SK-N-SH (cell line): ENCODE measurements around the gene TMEM116. TPM values are rescaled to one million over a fixed set of nuclear protein-coding genes. Genes with fewer than 3 reads are reported as not detected.

Experiments used
- CTCF ChIA-PET: fragments of 300-600, 350-600 bp; formaldehyde crosslinking; extraction: SDS; loops from one replicate; lab custom pipeline; 2021; lab: Yijun Ruan, JAX
- POLR2A ChIA-PET: fragments of 350-600 bp; sonication (Branson Sonifier 250); formaldehyde crosslinking; extraction: SDS; loops from one replicate; lab custom pipeline; 2020; ENCODE audit warnings: antibody characterized with exemption, inconsistent platforms; lab: Yijun Ruan, JAX
- DNase-seq: peaks from one replicate; pipeline ENCODE4 v3.0.0; 2012
- H2AFZ ChIP-seq: fragments of 200-600 bp; sonication (generic); 2 replicates; pipeline ENCODE4 v1.8.1; 2016; ENCODE audit warnings: antibody characterized with exemption, mild to moderate bottlenecking, low read depth
- H3F3A ChIP-seq: fragments of 200-600 bp; sonication (generic); replicated peaks from 2 replicates; pipeline ENCODE3; 2016; ENCODE audit warnings: antibody characterized with exemption, mild to moderate bottlenecking; ENCODE audit not compliant: insufficient read depth
- H3K27ac ChIP-seq, 2 experiments: fragments of 200-500 bp in 1 of 2; fragments of 200-600 bp in 1 of 2; sonication (Bioruptor generic) in 1 of 2; sonication (generic), shearing (Covaris generic) in 1 of 2; 2 replicates each; pipeline versions ENCODE4 v1.5.1 to v1.6.1; 2014 to 2016; ENCODE audit warnings: low read depth in 2 of 2, inconsistent platforms in 1 of 2, low read length in 1 of 2, mild to moderate bottlenecking in 1 of 2, mixed read lengths in 1 of 2
- H3K27me3 ChIP-seq: fragments of 200-600 bp; sonication (generic), shearing (Covaris generic); 2 replicates; pipeline ENCODE4 v1.6.1; 2016; ENCODE audit warnings: mixed run types; ENCODE audit not compliant: insufficient read depth
- H3K36me3 ChIP-seq, 2 experiments: fragments of 200-500 bp in 1 of 2; fragments of 200-600 bp in 1 of 2; sonication (Bioruptor generic) in 1 of 2; sonication (generic) in 1 of 2; replicated peaks in 1 of 2; 2 replicates each; pipeline versions ENCODE3 to v1.5.1; 2014 to 2016; ENCODE audit warnings: low read length in 1 of 2, mild to moderate bottlenecking in 1 of 2; ENCODE audit not compliant: insufficient read depth in 2 of 2, control insufficient read depth in 1 of 2
- H3K4me1 ChIP-seq, 2 experiments: fragments of 200-500 bp in 1 of 2; fragments of 200-600 bp in 1 of 2; sonication (Bioruptor generic) in 1 of 2; sonication (generic), shearing (Covaris generic) in 1 of 2; 2 replicates each; pipeline versions ENCODE4 v1.5.1 to v1.6.1; 2014 to 2016; ENCODE audit warnings: low read depth in 1 of 2, low read length in 1 of 2, mixed run types in 1 of 2; ENCODE audit not compliant: insufficient read depth in 2 of 2, control insufficient read depth in 1 of 2
- H3K4me2 ChIP-seq: fragments of 200-600 bp; sonication (generic), shearing (Covaris generic); 2 replicates; pipeline ENCODE4 v1.6.1; 2017; ENCODE audit warnings: mixed run types
- H3K4me3 ChIP-seq, 2 experiments: fragments of 200-500 bp in 1 of 2; fragments of 200-600 bp in 1 of 2; sonication (Bioruptor generic) in 1 of 2; sonication (generic), shearing (Covaris generic) in 1 of 2; 2 replicates each; pipeline versions ENCODE4 v1.5.1 to v1.8.1; 2014 to 2016; ENCODE audit warnings: low read depth in 2 of 2, inconsistent platforms in 1 of 2, low read length in 1 of 2, mild to moderate bottlenecking in 1 of 2, mixed read lengths in 1 of 2, moderate library complexity in 1 of 2
- H3K79me2 ChIP-seq: fragments of 200-600 bp; sonication (generic); 2 replicates; pipeline ENCODE4 v1.8.1; 2017; ENCODE audit warnings: mild to moderate bottlenecking; ENCODE audit not compliant: insufficient read depth
- H3K9ac ChIP-seq: fragments of 200-600 bp; sonication (generic); 2 replicates; pipeline ENCODE4 v1.6.1; 2017; ENCODE audit warnings: mixed run types
- H3K9me2 ChIP-seq: fragments of 200-600 bp; sonication (generic); 2 replicates; pipeline ENCODE4 v1.6.1; 2017; ENCODE audit warnings: mixed run types
- H3K9me3 ChIP-seq: fragments of 200-600 bp; sonication (generic); 2 replicates; pipeline ENCODE4 v1.6.1; 2017; ENCODE audit warnings: mixed run types, mild to moderate bottlenecking, moderate library complexity
- H4K20me1 ChIP-seq: fragments of 200-600 bp; sonication (generic); 2 replicates; pipeline ENCODE4 v1.6.1; 2017; ENCODE audit warnings: mild to moderate bottlenecking, mixed run types; ENCODE audit not compliant: insufficient read depth
- EP300 ChIP-seq, 2 experiments: IDR thresholded peaks; 2 replicates each; pipeline versions ENCODE4 v1.4.0 to v1.6.1; 2012; ENCODE audit warnings: borderline replicate concordance in 1 of 2, low read depth in 1 of 2, low read length in 1 of 2
- FOSL2 ChIP-seq: IDR thresholded peaks from 2 replicates; pipeline ENCODE4 v1.4.0; 2012; ENCODE audit warnings: low read depth, mild to moderate bottlenecking, moderate library complexity, borderline replicate concordance
- GABPA ChIP-seq: IDR thresholded peaks from 2 replicates; pipeline ENCODE4 v1.4.0; 2012; ENCODE audit warnings: low read depth, mild to moderate bottlenecking
- JUND ChIP-seq: IDR thresholded peaks from 2 replicates; pipeline ENCODE4 v1.4.0; 2012
- MEF2A ChIP-seq: IDR thresholded peaks from 2 replicates; pipeline ENCODE4 v1.4.0; 2012; ENCODE audit warnings: low read depth, borderline replicate concordance
- NFIC ChIP-seq: IDR thresholded peaks from 2 replicates; pipeline ENCODE4 v1.4.0; 2012; ENCODE audit warnings: borderline replicate concordance
- RAD21 ChIP-seq: IDR thresholded peaks from 2 replicates; pipeline ENCODE4 v1.6.1; 2012; ENCODE audit warnings: mild to moderate bottlenecking, low read length
- SIN3A ChIP-seq: IDR thresholded peaks from 2 replicates; pipeline ENCODE4 v1.6.1; 2012; ENCODE audit warnings: low read depth, mild to moderate bottlenecking, low read length, moderate library complexity, borderline replicate concordance
- TCF12 ChIP-seq: IDR thresholded peaks from 2 replicates; pipeline ENCODE4 v1.4.0; 2012
- TEAD4 ChIP-seq: IDR thresholded peaks from 2 replicates; pipeline ENCODE4 v1.4.0; 2012; ENCODE audit warnings: mild to moderate bottlenecking, borderline replicate concordance; ENCODE audit not compliant: insufficient read depth
- WGBS: methylation state at CpG from one replicate; pipeline ENCODE4 v1.1.6; 2017; ENCODE audit warnings: low lambda C conversion rate; 5-methylcytosine and 5-hydroxymethylcytosine counted together
- polyA plus RNA-seq, 3 experiments: library from polyadenylated mRNA; depleted of rRNA; stranded (reverse); fragments of >200 nt; gene quantifications; 2 replicates each; pipeline ENCODE4 v1.2.3, GENCODE V29; 2012
- TF ChIP-seq, protein P1 (sequence below): IDR thresholded peaks from 2 replicates; pipeline ENCODE4; 2012
- TF ChIP-seq, protein P2 (sequence below): IDR thresholded peaks from 2 replicates; pipeline ENCODE4 v1.4.0; 2012; ENCODE audit warnings: low read depth, borderline replicate concordance
- TF ChIP-seq, protein P3 (sequence below): fragments of 150-350 bp; IDR thresholded peaks from 2 replicates; pipeline ENCODE4 v1.6.1; 2016; ENCODE audit warnings: mild to moderate bottlenecking, low read depth, low read length
- TF ChIP-seq, protein P4 (sequence below): IDR thresholded peaks from 2 replicates; pipeline ENCODE4 v1.6.1; 2012; ENCODE audit warnings: mild to moderate bottlenecking, low read depth, low read length, moderate library complexity
- TF ChIP-seq, protein P5 (sequence below): IDR thresholded peaks from 2 replicates; pipeline ENCODE4 v1.4.0; 2012; ENCODE audit warnings: low read depth, borderline replicate concordance

The TMEM116 gene
- polyA plus RNA-seq, 1 of the 3 experiments (the other 2 are of a cell fraction): 7.9 TPM

DNA sequence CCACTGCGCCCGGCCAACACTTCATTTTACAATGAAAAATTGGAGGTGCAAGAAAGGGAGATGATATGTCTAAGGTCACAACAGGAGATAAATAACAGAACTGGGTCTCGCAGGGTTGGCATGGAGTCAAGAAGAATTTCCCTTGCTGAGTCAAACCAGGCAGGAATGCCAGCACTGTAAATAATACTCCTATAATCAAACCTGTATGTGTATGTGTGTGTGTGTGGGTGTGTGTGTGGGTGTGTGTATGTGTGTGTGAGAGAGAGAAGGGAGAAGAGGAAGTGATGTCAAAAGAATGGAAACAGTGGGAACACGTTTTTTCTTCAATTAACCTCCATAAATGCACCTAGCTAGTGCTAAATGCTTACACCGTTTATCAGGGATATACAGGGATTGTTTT, 70.4 kb downstream of the TMEM116 start:
- Histone ChIP-seq H3K9ac (no peak overlapping the region), H3F3A (peaks cover 11% of the 10 kb centered on the region), H3K27me3 (no peaks in the 10 kb centered on the region), H3K9me2 (no peaks in the 10 kb centered on the region), H3K4me2 (no peak overlapping the region), H3K4me1 (peaks cover 0 to 4% of the 10 kb centered on the region in 2 experiments; a peak in 1 of 4 replicates), H3K79me2 (no peaks in the 10 kb centered on the region), H3K4me3 (no peak overlapping the region), H4K20me1 (no peaks in the 10 kb centered on the region), H3K27ac (peak overlapping the region in 1 of 2 experiments; percentile 36; a peak in 1 of 4 replicates), H3K9me3 (no peaks in the 10 kb centered on the region), H3K36me3 (no peaks in the 10 kb centered on the region), H2AFZ (0 out of 2 replicates have a peak overlapping the region, but pooled peaks have one; percentile 8)
- no peak for DNase-seq
- POLR2A ChIA-PET: no interaction called here
- CTCF ChIA-PET: interaction anchor here (1.5 kb wide), 1 partner anchor 445 kb away, joined by 4 read pairs; no protein-coding TSS in a partner anchor
- WGBS: 62% methylated on average over 5 of the region's 5 CpGs
- TF ChIP-seq EP300 (IDR thresholded peaks at IDR 0.05; ENCODE audit: borderline replicate concordance in 1 of 2, low read depth in 1 of 2, low read length in 1 of 2): no peak
- TF ChIP-seq, protein P1, sequence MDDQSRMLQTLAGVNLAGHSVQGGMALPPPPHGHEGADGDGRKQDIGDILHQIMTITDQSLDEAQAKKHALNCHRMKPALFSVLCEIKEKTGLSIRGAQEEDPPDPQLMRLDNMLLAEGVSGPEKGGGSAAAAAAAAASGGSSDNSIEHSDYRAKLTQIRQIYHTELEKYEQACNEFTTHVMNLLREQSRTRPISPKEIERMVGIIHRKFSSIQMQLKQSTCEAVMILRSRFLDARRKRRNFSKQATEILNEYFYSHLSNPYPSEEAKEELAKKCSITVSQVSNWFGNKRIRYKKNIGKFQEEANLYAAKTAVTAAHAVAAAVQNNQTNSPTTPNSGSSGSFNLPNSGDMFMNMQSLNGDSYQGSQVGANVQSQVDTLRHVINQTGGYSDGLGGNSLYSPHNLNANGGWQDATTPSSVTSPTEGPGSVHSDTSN: peak; percentile 51
- peak; percentile 39; the same call in 1 of the 2 replicates for TF ChIP-seq FOSL2
- TF ChIP-seq JUND: peak; percentile 31
- peak; percentile 46; the same call in 1 of the 2 replicates for TF ChIP-seq TEAD4
- TF ChIP-seq RAD21: no peak
- peak; percentile 79 for TF ChIP-seq TCF12
- TF ChIP-seq NFIC: peak; percentile 84
- TF ChIP-seq GABPA: peak; percentile 63

DNA sequence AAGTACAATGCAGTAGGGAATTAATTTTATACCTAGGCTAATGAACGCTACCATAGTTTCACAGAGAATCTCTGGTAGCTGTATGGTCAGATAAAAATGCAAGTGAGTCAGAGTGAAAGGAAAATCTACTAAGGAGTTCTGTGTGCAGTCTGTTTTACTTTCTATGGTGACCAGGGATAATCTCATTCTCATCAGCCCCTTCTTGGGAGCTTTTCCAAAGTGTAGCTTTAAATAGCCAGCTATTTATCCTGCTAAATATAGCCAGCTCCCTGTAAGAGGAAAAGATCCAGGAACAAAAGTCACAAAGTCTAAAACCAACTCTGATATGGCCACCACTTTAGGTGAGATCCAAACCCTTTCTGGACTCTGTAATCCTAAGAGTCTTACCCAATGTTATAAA, 75.5 kb downstream of the TMEM116 start:
- WGBS: 81% methylated on average over 1 of the region's 1 CpG
- CTCF ChIA-PET: interaction anchor here (1.5 kb wide), 1 partner anchor 188 kb away, joined by 3 read pairs; the partner anchor contains the start of gene TRAFD1
- TF ChIP-seq, protein P2, sequence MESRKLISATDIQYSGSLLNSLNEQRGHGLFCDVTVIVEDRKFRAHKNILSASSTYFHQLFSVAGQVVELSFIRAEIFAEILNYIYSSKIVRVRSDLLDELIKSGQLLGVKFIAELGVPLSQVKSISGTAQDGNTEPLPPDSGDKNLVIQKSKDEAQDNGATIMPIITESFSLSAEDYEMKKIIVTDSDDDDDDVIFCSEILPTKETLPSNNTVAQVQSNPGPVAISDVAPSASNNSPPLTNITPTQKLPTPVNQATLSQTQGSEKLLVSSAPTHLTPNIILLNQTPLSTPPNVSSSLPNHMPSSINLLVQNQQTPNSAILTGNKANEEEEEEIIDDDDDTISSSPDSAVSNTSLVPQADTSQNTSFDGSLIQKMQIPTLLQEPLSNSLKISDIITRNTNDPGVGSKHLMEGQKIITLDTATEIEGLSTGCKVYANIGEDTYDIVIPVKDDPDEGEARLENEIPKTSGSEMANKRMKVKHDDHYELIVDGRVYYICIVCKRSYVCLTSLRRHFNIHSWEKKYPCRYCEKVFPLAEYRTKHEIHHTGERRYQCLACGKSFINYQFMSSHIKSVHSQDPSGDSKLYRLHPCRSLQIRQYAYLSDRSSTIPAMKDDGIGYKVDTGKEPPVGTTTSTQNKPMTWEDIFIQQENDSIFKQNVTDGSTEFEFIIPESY: no peak
- TF ChIP-seq SIN3A: no peak
- TF ChIP-seq, protein P3, sequence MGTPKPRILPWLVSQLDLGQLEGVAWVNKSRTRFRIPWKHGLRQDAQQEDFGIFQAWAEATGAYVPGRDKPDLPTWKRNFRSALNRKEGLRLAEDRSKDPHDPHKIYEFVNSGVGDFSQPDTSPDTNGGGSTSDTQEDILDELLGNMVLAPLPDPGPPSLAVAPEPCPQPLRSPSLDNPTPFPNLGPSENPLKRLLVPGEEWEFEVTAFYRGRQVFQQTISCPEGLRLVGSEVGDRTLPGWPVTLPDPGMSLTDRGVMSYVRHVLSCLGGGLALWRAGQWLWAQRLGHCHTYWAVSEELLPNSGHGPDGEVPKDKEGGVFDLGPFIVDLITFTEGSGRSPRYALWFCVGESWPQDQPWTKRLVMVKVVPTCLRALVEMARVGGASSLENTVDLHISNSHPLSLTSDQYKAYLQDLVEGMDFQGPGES: no peak
- TF ChIP-seq, protein P4, sequence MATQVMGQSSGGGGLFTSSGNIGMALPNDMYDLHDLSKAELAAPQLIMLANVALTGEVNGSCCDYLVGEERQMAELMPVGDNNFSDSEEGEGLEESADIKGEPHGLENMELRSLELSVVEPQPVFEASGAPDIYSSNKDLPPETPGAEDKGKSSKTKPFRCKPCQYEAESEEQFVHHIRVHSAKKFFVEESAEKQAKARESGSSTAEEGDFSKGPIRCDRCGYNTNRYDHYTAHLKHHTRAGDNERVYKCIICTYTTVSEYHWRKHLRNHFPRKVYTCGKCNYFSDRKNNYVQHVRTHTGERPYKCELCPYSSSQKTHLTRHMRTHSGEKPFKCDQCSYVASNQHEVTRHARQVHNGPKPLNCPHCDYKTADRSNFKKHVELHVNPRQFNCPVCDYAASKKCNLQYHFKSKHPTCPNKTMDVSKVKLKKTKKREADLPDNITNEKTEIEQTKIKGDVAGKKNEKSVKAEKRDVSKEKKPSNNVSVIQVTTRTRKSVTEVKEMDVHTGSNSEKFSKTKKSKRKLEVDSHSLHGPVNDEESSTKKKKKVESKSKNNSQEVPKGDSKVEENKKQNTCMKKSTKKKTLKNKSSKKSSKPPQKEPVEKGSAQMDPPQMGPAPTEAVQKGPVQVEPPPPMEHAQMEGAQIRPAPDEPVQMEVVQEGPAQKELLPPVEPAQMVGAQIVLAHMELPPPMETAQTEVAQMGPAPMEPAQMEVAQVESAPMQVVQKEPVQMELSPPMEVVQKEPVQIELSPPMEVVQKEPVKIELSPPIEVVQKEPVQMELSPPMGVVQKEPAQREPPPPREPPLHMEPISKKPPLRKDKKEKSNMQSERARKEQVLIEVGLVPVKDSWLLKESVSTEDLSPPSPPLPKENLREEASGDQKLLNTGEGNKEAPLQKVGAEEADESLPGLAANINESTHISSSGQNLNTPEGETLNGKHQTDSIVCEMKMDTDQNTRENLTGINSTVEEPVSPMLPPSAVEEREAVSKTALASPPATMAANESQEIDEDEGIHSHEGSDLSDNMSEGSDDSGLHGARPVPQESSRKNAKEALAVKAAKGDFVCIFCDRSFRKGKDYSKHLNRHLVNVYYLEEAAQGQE: no peak
- TF ChIP-seq, protein P5, sequence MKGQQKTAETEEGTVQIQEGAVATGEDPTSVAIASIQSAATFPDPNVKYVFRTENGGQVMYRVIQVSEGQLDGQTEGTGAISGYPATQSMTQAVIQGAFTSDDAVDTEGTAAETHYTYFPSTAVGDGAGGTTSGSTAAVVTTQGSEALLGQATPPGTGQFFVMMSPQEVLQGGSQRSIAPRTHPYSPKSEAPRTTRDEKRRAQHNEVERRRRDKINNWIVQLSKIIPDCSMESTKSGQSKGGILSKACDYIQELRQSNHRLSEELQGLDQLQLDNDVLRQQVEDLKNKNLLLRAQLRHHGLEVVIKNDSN: no peak
- peak; percentile 49; the same call in 1 of the 2 replicates for TF ChIP-seq MEF2A
- H2AFZ ChIP-seq: no peak overlapping the region
- POLR2A ChIA-PET: no interaction called here
- H3K36me3 ChIP-seq: no peaks in the 10 kb centered on the region
- H3K4me1 ChIP-seq: no peaks in the 10 kb centered on the region
- H3K9ac ChIP-seq: no peak overlapping the region
- no peaks in the 10 kb centered on the region for H4K20me1 ChIP-seq
- no peaks in the 10 kb centered on the region for H3K9me2 ChIP-seq
- H3K27me3 ChIP-seq: no peaks in the 10 kb centered on the region
- H3F3A ChIP-seq: peaks cover 13% of the 10 kb centered on the region
- H3K4me3 ChIP-seq: no peak overlapping the region
- H3K4me2 ChIP-seq: no peak overlapping the region
- H3K27ac ChIP-seq: peak overlapping the region in 1 of 2 experiments; percentile 47; a peak in 2 of 4 replicates
- no peaks in the 10 kb centered on the region for H3K79me2 ChIP-seq
- no peak for DNase-seq
- no peaks in the 10 kb centered on the region for H3K9me3 ChIP-seq
